NCI-H1417 (cell line): Measurements from ENCODE around the gene WIZ.
"Not testable (repeated sequence)": the region's sequence is repeated elsewhere in the genome, so short reads cannot be mapped to it uniquely, and the experiment has no call there.

Experiments used
- DNase-seq, 3 experiments: peaks; one replicate each; lab custom pipeline; 2025; lab: John Stamatoyannopoulos, UW

The WIZ gene

GRCh38 chr19:15428956-15429824 lies 20.6 kb downstream of the WIZ start:
- DNase-seq, result no peak

DNA sequence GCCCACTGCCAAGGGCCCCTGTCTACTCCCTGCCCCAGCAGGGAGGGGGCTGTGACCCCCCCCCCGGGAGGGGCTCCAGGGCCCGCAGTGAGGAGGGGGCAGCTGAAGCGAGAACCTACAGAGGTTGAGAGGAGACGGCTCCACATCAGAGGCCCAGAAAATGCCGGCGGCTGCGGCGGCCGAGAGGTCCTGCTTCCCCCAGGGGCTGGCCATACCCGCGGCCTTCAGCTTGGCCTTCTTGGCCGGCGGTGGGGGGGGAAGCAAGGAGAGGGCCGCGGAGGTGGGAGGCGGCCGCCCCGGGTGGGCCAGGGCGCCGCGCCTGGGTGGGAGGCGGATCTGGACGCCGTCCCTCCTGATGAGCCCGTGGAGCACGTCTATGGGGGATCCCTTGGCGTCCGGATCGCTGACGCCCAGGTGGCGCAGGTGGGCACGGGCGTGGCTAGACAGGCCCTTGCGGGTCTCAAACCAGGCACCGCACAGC lies 21.7 kb downstream of the WIZ start:
- DNase-seq, result no peak

GRCh38 chr19:15427350-15427700 lies 22.4 kb downstream of the WIZ start:
- DNase-seq, result no peak

- no peak for DNase-seq
Observed at GRCh38 chr19:15426485-15427349, 23.0 kb downstream of the WIZ start.

- no peak for DNase-seq
Observed at GRCh38 chr19:15425321-15425950, 24.3 kb downstream of the WIZ start.

- no peak for DNase-seq
Observed at GRCh38 chr19:15424692-15425272, 25.0 kb downstream of the WIZ start.

GRCh38 chr19:15424121-15424520 lies 25.6 kb downstream of the WIZ start:
- no peak for DNase-seq

DNA sequence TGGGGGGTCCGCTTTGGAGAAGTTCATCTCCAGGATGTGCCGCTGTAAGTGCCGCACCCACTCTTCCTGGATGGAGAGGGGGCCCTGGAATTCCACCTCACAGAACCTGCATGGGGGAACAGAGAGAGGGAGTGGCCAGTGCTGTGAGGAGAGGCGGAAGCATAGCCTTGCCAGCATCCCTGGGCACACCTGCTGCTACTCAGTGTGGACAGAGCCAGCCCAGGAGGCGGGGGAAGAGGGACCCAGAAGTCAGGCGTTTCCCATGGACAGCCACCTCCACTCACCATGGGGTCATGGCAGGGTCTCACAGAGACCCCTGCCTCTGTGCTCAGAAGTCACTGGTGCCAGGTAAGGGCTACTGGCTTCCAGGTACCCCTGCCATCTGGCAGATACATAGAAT lies 26.6 kb downstream of the WIZ start:
- DNase-seq, result no peak

GRCh38 chr19:15422296-15423075 lies 27.3 kb downstream of the WIZ start:
- DNase-seq, result no peak

DNA sequence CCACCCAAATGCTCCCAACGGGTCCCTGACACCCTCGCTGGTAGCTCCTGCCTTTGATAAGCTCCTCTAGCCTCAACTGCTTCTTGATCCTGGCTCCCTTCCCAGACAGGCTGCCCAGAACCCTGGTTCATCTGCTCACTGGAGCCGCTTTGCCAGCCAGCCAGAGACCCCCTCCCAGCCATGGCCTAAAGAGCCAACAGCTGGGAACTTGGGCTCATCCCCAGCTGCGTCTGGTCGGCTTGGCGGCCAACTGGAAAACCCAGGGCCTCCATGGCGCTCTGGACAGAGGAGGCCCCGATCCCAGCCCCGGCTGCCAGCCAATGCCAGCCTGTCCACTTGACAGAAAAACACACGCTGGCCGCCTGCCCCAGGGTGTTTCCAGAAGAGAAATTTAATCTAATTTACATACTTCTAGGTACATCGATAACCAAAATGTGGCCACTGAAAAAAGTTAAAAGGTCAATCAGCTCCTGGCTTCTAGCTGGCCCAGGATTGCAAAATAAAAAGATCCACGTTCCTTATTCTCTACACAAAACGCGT lies 28.0 kb downstream of the WIZ start:
- no peak for DNase-seq

GRCh38 chr19:15421136-15421695 lies 28.5 kb downstream of the WIZ start:
- DNase-seq, result no peak

DNA sequence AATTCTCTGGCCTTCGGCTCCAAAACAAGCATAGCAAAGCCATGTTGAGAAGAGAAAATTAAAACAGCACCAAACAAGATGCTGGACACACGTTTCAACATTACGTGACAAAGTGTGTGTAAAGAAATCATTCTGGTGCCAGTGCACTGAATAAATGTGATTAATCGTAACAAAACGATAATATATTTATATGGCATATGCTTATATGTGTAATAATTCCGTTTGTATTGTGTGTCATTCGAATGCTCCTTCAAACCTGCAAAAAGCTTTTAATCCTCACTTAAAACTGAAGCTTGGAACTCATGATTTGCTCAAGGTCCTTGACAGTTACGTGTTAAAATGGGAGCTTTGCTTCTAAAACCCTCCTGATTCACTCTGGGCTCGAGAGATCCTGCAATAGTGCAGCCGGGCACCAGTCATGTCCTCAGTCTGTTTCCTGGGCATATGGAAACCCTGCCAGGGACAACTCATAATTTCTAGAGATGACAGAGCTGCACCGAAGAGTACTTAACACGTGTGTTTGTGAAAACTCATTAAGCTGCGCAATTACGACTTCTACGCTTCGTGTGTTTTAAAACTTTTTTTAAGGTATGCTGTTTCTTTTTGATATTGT lies 30.2 kb downstream of the WIZ start:
- DNase-seq, result no peak

GRCh38 chr19:15418579-15419412 lies 31.0 kb downstream of the WIZ start, which contains the start of gene AKAP8L:
Gene AKAP8L (minus strand): TSS chr19:15418988. CDS start chr19:15418923, 65 bp downstream.
- peak; percentile 96 to 100 (median 99) for DNase-seq

DNA sequence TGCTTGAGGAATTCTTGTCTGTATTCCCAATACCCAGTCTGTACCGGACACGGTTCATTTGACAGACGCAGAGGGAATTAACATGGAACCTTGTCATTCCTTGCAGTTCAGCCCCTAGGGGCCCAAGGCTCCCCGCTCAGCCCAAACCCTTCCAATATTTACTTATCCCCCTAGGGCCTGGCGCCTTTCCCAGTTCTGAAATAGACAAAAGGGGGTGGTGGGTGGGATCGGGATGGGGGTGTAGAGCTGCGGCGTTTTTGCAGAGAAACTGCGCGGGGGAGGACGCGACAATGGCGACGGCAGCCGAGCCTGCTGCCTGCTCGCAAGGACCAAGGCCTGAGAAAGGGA lies 31.6 kb downstream of the WIZ start:
- peak in 2 of 3 experiments; percentile 72 to 81 for DNase-seq

GRCh38 chr19:15417699-15418098 lies 32.1 kb downstream of the WIZ start:
- DNase-seq, result peak in 1 of 3 experiments; percentile 61

DNA sequence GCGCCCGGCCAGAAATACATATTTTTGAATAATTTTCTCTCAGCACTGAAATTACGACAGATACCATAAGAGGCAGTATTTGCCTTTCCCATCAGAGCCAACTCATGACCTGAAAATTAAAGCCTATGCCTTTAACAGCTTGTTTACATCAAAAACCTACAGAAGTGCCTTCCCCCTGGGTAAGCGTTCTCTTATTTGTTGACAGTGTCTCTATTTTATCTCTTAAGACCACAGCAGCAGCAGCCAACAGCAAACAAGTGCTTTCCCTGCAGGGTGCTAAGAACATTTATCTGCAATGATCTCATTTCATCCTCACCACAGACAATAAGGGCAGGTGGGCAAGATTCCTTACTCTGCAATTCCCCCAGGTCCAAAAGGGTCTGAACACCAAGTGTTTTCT lies 36.9 kb downstream of the WIZ start:
- DNase-seq, result peak in 2 of 3 experiments; percentile 25 to 76

- DNase-seq, result not testable (repeated sequence)
Observed at GRCh38 chr19:15411351-15411750, 38.4 kb downstream of the WIZ start.

GRCh38 chr19:15404780-15405211 lies 45.0 kb downstream of the WIZ start:
- DNase-seq, result no peak
